HCT116 (cell line): ENCODE data around the gene RNPEPL1. TPM values are rescaled to one million over a fixed set of nuclear protein-coding genes. Genes with fewer than 3 reads are reported as not detected.

Experiments
- ATAC-seq: fragments of 200-7000 bp; cut with Tn5 transposase; 2 replicates; pipeline ENCODE4 v1.9.1; 2020; ENCODE audit warnings: mild to moderate bottlenecking, moderate library complexity
- BruUV-seq: library from RNA; stranded (reverse); fragments of 400-500 nt; replicated peaks from 2 replicates; lab custom pipeline; 2021; lab: Mats Ljungman, UMichigan
- CTCF ChIA-PET: fragments of 300-600 bp; sonication (Branson Sonifier 250); formaldehyde crosslinking; loops from one replicate; lab custom pipeline; 2021; ENCODE audit warnings: antibody characterized with exemption; lab: Charles Lee
- POLR2A ChIA-PET: fragments of 300-600, 350-600 bp; sonication (Branson Sonifier 250); formaldehyde crosslinking; loops from one replicate; lab custom pipeline; 2021; ENCODE audit warnings: antibody characterized with exemption; lab: Charles Lee
- RAD21 ChIA-PET, 2 experiments: fragments of 300-600 bp; sonication (Branson Sonifier 250); formaldehyde crosslinking; loops; one replicate each; lab custom pipeline; 2023; ENCODE audit warnings: low total read pairs in 2 of 2; ENCODE audit not compliant: uncharacterized antibody in 2 of 2, unreplicated experiment in 2 of 2, low non-redundant PET in 1 of 2; lab: Charles Lee
- DNase-seq: peaks from one replicate; pipeline ENCODE4 v3.0.0-alpha.2; 2010; ENCODE audit warnings: low read depth, low spot score
- H2AFZ ChIP-seq: fragments of 200-600 bp; shearing (Covaris generic), sonication (generic); 2 replicates; pipeline ENCODE4 v1.6.1; 2017; ENCODE audit warnings: low read depth, mixed run types, mixed read lengths, antibody characterized with exemption, low read length; ENCODE audit not compliant: poor library complexity, severe bottlenecking
- H3K27ac ChIP-seq: 2 replicates; pipeline ENCODE4 v1.5.1; 2012; ENCODE audit warnings: low read depth, low read length
- H3K27me3 ChIP-seq: fragments of 200-600 bp; sonication (generic); 2 replicates; pipeline ENCODE4 v1.6.1; 2016; ENCODE audit warnings: mixed run types, low read length, mixed read lengths; ENCODE audit not compliant: insufficient read depth
- H3K36me3 ChIP-seq, 2 experiments: fragments of 200-500 bp in 1 of 2; fragments of 200-600 bp in 1 of 2; sonication (Bioruptor generic) in 1 of 2; sonication (generic) in 1 of 2; 2 replicates each; pipeline versions ENCODE4 v1.5.1 to v1.6.1; 2014 to 2016; ENCODE audit warnings: low read length in 2 of 2, inconsistent platforms in 1 of 2, mixed read lengths in 1 of 2, mixed run types in 1 of 2; ENCODE audit not compliant: insufficient read depth in 2 of 2, control insufficient read depth in 1 of 2
- H3K4me1 ChIP-seq, 2 experiments: fragments of 200-600 bp in 1 of 2; sonication (generic) in 1 of 2; 2 replicates each; pipeline versions ENCODE4 v1.5.1 to v1.6.1; 2012 to 2017; ENCODE audit warnings: low read length in 2 of 2, inconsistent platforms in 1 of 2, mild to moderate bottlenecking in 1 of 2, mixed read lengths in 1 of 2, mixed run types in 1 of 2, moderate library complexity in 1 of 2; ENCODE audit not compliant: insufficient read depth in 2 of 2, control insufficient read depth in 1 of 2
- H3K4me2 ChIP-seq: fragments of 200-600 bp; sonication (generic); 2 replicates; pipeline ENCODE4 v1.6.1; 2017; ENCODE audit warnings: mixed run types, low read length, mixed read lengths
- H3K4me3 ChIP-seq, 2 experiments: fragments of 200-600 bp in 1 of 2; sonication (generic) in 1 of 2; replicated peaks in 1 of 2; 2 replicates each; pipeline ENCODE4 v1.5.1; 2011 to 2016; ENCODE audit warnings: low read length in 2 of 2, control low read depth in 1 of 2, low read depth in 1 of 2, mild to moderate bottlenecking in 1 of 2, mixed read lengths in 1 of 2, mixed run types in 1 of 2
- H3K79me2 ChIP-seq: fragments of 200-600 bp; sonication (generic); 2 replicates; pipeline ENCODE4 v1.6.1; 2017; ENCODE audit warnings: mild to moderate bottlenecking, mixed run types, low read length, moderate library complexity, mixed read lengths; ENCODE audit not compliant: insufficient read depth
- H3K9ac ChIP-seq: fragments of 200-600 bp; sonication (generic); 2 replicates; pipeline ENCODE4 v1.6.1; 2016; ENCODE audit warnings: low read length, mixed read lengths
- H3K9me2 ChIP-seq: fragments of 200-600 bp; sonication (generic), shearing (Covaris generic); 2 replicates; pipeline ENCODE4 v1.6.1; 2017; ENCODE audit warnings: mixed run types, mild to moderate bottlenecking, moderate library complexity; ENCODE audit not compliant: insufficient read depth
- H3K9me3 ChIP-seq, 2 experiments: fragments of 200-500 bp in 1 of 2; fragments of 200-600 bp in 1 of 2; sonication (Bioruptor generic) in 1 of 2; sonication (generic) in 1 of 2; 2 replicates each; pipeline ENCODE4 v1.6.1; 2014 to 2017; ENCODE audit warnings: low read length in 2 of 2, mixed read lengths in 2 of 2, inconsistent platforms in 1 of 2, low read depth in 1 of 2, mild to moderate bottlenecking in 1 of 2, mixed run types in 1 of 2, moderate library complexity in 1 of 2; ENCODE audit not compliant: control insufficient read depth in 1 of 2, insufficient read depth in 1 of 2
- H4K20me1 ChIP-seq: fragments of 200-600 bp; sonication (generic), shearing (Covaris generic); 2 replicates; pipeline ENCODE4 v1.6.1; 2017; ENCODE audit warnings: mixed run types, mild to moderate bottlenecking, moderate library complexity; ENCODE audit not compliant: insufficient read depth
- CBX3 ChIP-seq: IDR thresholded peaks from 2 replicates; pipeline ENCODE4 v1.6.1; 2012; ENCODE audit warnings: low read depth
- CEBPB ChIP-seq: IDR thresholded peaks from 2 replicates; pipeline ENCODE4 v1.6.1; 2012; ENCODE audit warnings: low read depth
- EGR1 ChIP-seq: IDR thresholded peaks from 2 replicates; pipeline ENCODE4 v1.6.1; 2012; ENCODE audit warnings: low read depth
- ELF1 ChIP-seq: IDR thresholded peaks from 2 replicates; pipeline ENCODE4 v1.6.1; 2012; ENCODE audit warnings: low read depth, borderline replicate concordance
- EZH2phosphoT487 ChIP-seq: fragments of 200-600 bp; IDR thresholded peaks from 2 replicates; pipeline ENCODE4 v1.6.1; 2018; ENCODE audit warnings: antibody characterized with exemption, borderline replicate concordance
- JUND ChIP-seq: IDR thresholded peaks from 2 replicates; pipeline ENCODE4 v1.6.1; 2012
- POLR2AphosphoS5 ChIP-seq: IDR thresholded peaks from 2 replicates; pipeline ENCODE4 v1.6.1; 2011; ENCODE audit warnings: mild to moderate bottlenecking, low read depth, low read length, moderate library complexity
- RAD21 ChIP-seq: IDR thresholded peaks from 2 replicates; pipeline ENCODE4 v1.6.1; 2012; ENCODE audit warnings: low read depth, mild to moderate bottlenecking
- TCF7L2 ChIP-seq: IDR thresholded peaks from 2 replicates; pipeline ENCODE4 v1.7.0; 2011; ENCODE audit warnings: borderline replicate concordance, inconsistent platforms; ENCODE audit not compliant: insufficient read depth, insufficient read length; ENCODE audit errors: extremely low read depth
- ZFX ChIP-seq: fragments of 450-650 bp; IDR thresholded peaks from 2 replicates; pipeline ENCODE4 v1.6.1; 2017
- intact Hi-C: fragments of 100-400 bp; cut with micrococcal nuclease; formaldehyde crosslinking; loops from 2 replicates; pipeline ENCODE4 v1.10.0; 2022
- total RNA-seq: library from RNA; stranded (reverse); gene quantifications from one replicate; pipeline ENCODE4 v1.2.1, GENCODE V29; 2021; ENCODE audit not compliant: unreplicated experiment
- TF ChIP-seq, protein P1 (sequence below): IDR thresholded peaks from 2 replicates; pipeline ENCODE4 v1.6.1; 2012

The RNPEPL1 gene
- total RNA-seq, 1 experiment from 2014 or later, result 49.7 TPM

- DNase-seq, result no peak
- Histone ChIP-seq H3K9ac (no peak overlapping the region), H3K9me2 (no peaks in the 10 kb centered on the region), H2AFZ (no peak overlapping the region), H3K79me2 (peaks cover 29% of the 10 kb centered on the region; the same call in 1 of the 2 replicates)
- POLR2A ChIA-PET, result no interaction called here
- CTCF ChIA-PET, result no interaction called here
- no TSS peak for BruUV-seq
- TF ChIP-seq, protein P1, sequence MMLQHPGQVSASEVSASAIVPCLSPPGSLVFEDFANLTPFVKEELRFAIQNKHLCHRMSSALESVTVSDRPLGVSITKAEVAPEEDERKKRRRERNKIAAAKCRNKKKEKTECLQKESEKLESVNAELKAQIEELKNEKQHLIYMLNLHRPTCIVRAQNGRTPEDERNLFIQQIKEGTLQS, result no peak
- TF ChIP-seq CBX3 (no peak), CEBPB (no peak), RAD21 (no peak), JUND (no peak), EGR1 (no peak), POLR2AphosphoS5 (no peak), ELF1 (no peak), ZFX (no peak), EZH2phosphoT487 (no peak), TCF7L2 (no peak)
- TF ChIP-seq, all 23 proteins: peak for 0
- Histone ChIP-seq H3K36me3 (no peaks in the 10 kb centered on the region), H3K27me3 (no peaks in the 10 kb centered on the region), H4K20me1 (no peaks in the 10 kb centered on the region), H3K27ac (no peak overlapping the region), H3K4me3 (no peak overlapping the region), H3K9me3 (no peaks in the 10 kb centered on the region), H3K4me2 (no peak overlapping the region), H3K4me1 (peaks cover 15 to 26% of the 10 kb centered on the region in 2 experiments)
- intact Hi-C loops, result no loop called here
- RAD21 ChIA-PET, result no interaction called here
- ATAC-seq, result no peak
Measured at GRCh38 chr2:240572141-240573031, 4.1 kb downstream of the RNPEPL1 start.
